Activated naive CD8-positive, alpha-beta T cell treated with anti-CD3 and anti-CD28 coated beads, Interleukin-2, amount 50 U/mL, for 24 hours (primary cell): ENCODE data around the gene PHRF1.
A peak's percentile ranks its signal among the peaks of the same experiment; 100 is the strongest.

Source experiments
- ATAC-seq: fragments of 150-1000 bp; cut with Tn5 transposase; one replicate; pipeline ENCODE4 v1.10.0; 2021
- DNase-seq: peaks from one replicate; pipeline ENCODE4 v3.0.0; 2021
- H3K27ac Mint-ChIP-seq: one replicate; pipeline ENCODE4 v1.8.0; 2021; ENCODE audit warnings: mild to moderate bottlenecking, mixed read lengths
- H3K27me3 Mint-ChIP-seq: one replicate; pipeline ENCODE4 v1.8.0; 2021; ENCODE audit warnings: mixed read lengths
- H3K36me3 Mint-ChIP-seq: one replicate; pipeline ENCODE4 v1.8.0; 2021; ENCODE audit warnings: low read depth, mixed read lengths
- H3K4me1 Mint-ChIP-seq: one replicate; pipeline ENCODE4 v1.8.0; 2021; ENCODE audit warnings: mixed read lengths
- H3K4me3 Mint-ChIP-seq: one replicate; pipeline ENCODE4 v1.8.0; 2021; ENCODE audit warnings: mild to moderate bottlenecking, moderate library complexity, mixed read lengths
- H3K9me3 Mint-ChIP-seq: one replicate; pipeline ENCODE4 v1.8.0; 2021; ENCODE audit warnings: mixed read lengths

PHRF1 gene

GRCh38 chr11:560305-561147 is 15.7 kb upstream of the PHRF1 start, which contains the start of the genes LMNTD2 and RASSF7:
LMNTD2 (minus strand) TSS chr11:560738; CDS start chr11:560716, 22 bp downstream.
RASSF7 (plus strand) TSS chr11:560970; CDS start chr11:561769, 799 bp downstream.
- Mint-ChIP-seq H3K27me3 (peaks cover 9% of the 10 kb centered on the region), H3K27ac (no peak within 1 kb of the TSS), H3K4me1 (peaks cover 11% of the 10 kb centered on the region), H3K4me3 (peak within 1 kb of the TSS; percentile 82), H3K9me3 (no peaks in the 10 kb centered on the region), H3K36me3 (no peaks in the 10 kb centered on the region)
- ATAC-seq (peak; percentile 79), DNase-seq (peak; percentile 98)

- Mint-ChIP-seq H3K27ac (no peak overlapping the region), H3K36me3 (no peaks in the 10 kb centered on the region), H3K9me3 (no peaks in the 10 kb centered on the region), H3K4me3 (peak overlapping the region; percentile 82), H3K27me3 (peaks cover 8% of the 10 kb centered on the region), H3K4me1 (peaks cover 11% of the 10 kb centered on the region)
- ATAC-seq (no peak), DNase-seq (no peak)
Measured at GRCh38 chr11:561148-562003, 14.9 kb upstream of the PHRF1 start.

- H3K9me3 Mint-ChIP-seq, result no peaks in the 10 kb centered on the region
- peaks cover 10% of the 10 kb centered on the region for H3K4me1 Mint-ChIP-seq
- H3K4me3 Mint-ChIP-seq, result no peak overlapping the region
- H3K36me3 Mint-ChIP-seq, result no peaks in the 10 kb centered on the region
- peaks cover 3% of the 10 kb centered on the region for H3K27me3 Mint-ChIP-seq
- no peak overlapping the region for H3K27ac Mint-ChIP-seq
- DNase-seq (no peak), ATAC-seq (no peak)
Measured at GRCh38 chr11:562046-562645, 14.1 kb upstream of the PHRF1 start.

- Mint-ChIP-seq H3K4me1 (peaks cover 13% of the 10 kb centered on the region), H3K9me3 (no peaks in the 10 kb centered on the region), H3K36me3 (no peaks in the 10 kb centered on the region), H3K27ac (no peak overlapping the region), H3K4me3 (no peak overlapping the region), H3K27me3 (no peaks in the 10 kb centered on the region)
- no peak for DNase-seq
- no peak for ATAC-seq
Measured at GRCh38 chr11:563066-563811, 13.0 kb upstream of the PHRF1 start.

- DNase-seq (no peak), ATAC-seq (no peak)
- no peaks in the 10 kb centered on the region for H3K27me3 Mint-ChIP-seq
- no peaks in the 10 kb centered on the region for H3K9me3 Mint-ChIP-seq
- no peaks in the 10 kb centered on the region for H3K36me3 Mint-ChIP-seq
- H3K4me1 Mint-ChIP-seq, result peaks cover 13% of the 10 kb centered on the region
- H3K27ac Mint-ChIP-seq, result no peak overlapping the region
- no peak overlapping the region for H3K4me3 Mint-ChIP-seq
Measured at GRCh38 chr11:563812-564578, 12.3 kb upstream of the PHRF1 start.

- Mint-ChIP-seq H3K36me3 (no peaks in the 10 kb centered on the region), H3K27ac (no peak overlapping the region), H3K4me1 (peaks cover 13% of the 10 kb centered on the region), H3K4me3 (no peak overlapping the region), H3K27me3 (no peaks in the 10 kb centered on the region), H3K9me3 (no peaks in the 10 kb centered on the region)
- ATAC-seq, result no peak
- DNase-seq, result no peak
Measured at GRCh38 chr11:565921-566509, 10.3 kb upstream of the PHRF1 start.

- peak overlapping the region; percentile 75 for H3K27ac Mint-ChIP-seq
- no peaks in the 10 kb centered on the region for H3K36me3 Mint-ChIP-seq
- peak overlapping the region; percentile 84 for H3K4me3 Mint-ChIP-seq
- no peaks in the 10 kb centered on the region for H3K27me3 Mint-ChIP-seq
- no peaks in the 10 kb centered on the region for H3K9me3 Mint-ChIP-seq
- ATAC-seq (no peak), DNase-seq (no peak)
- peaks cover 8% of the 10 kb centered on the region for H3K4me1 Mint-ChIP-seq
Measured at GRCh38 chr11:567011-567628, 9.2 kb upstream of the PHRF1 start.

- H3K27me3 Mint-ChIP-seq, result no peaks in the 10 kb centered on the region
- peaks cover 8% of the 10 kb centered on the region for H3K4me1 Mint-ChIP-seq
- no peaks in the 10 kb centered on the region for H3K9me3 Mint-ChIP-seq
- H3K4me3 Mint-ChIP-seq, result peak overlapping the region; percentile 84
- DNase-seq (no peak), ATAC-seq (no peak)
- H3K36me3 Mint-ChIP-seq, result no peaks in the 10 kb centered on the region
- peak overlapping the region; percentile 75 for H3K27ac Mint-ChIP-seq
Measured at GRCh38 chr11:567629-568292, 8.5 kb upstream of the PHRF1 start.

- H3K4me1 Mint-ChIP-seq, result peaks cover 8% of the 10 kb centered on the region
- ATAC-seq (peak; percentile 94), DNase-seq (peak; percentile 97)
- H3K27ac Mint-ChIP-seq, result peak overlapping the region; percentile 64
- no peaks in the 10 kb centered on the region for H3K36me3 Mint-ChIP-seq
- H3K27me3 Mint-ChIP-seq, result no peaks in the 10 kb centered on the region
- no peaks in the 10 kb centered on the region for H3K9me3 Mint-ChIP-seq
- peak overlapping the region; percentile 80 for H3K4me3 Mint-ChIP-seq
Measured at GRCh38 chr11:568306-569157, 7.7 kb upstream of the PHRF1 start.

GRCh38 chr11:569158-569885 is 6.9 kb upstream of the PHRF1 start:
- Mint-ChIP-seq H3K4me1 (peaks cover 10% of the 10 kb centered on the region), H3K27me3 (peaks cover 1% of the 10 kb centered on the region), H3K36me3 (no peaks in the 10 kb centered on the region), H3K4me3 (peak overlapping the region; percentile 80), H3K9me3 (no peaks in the 10 kb centered on the region), H3K27ac (peak overlapping the region; percentile 64)
- ATAC-seq (no peak), DNase-seq (no peak)

GRCh38 chr11:571802-572185 is 4.5 kb upstream of the PHRF1 start:
- Mint-ChIP-seq H3K27me3 (peaks cover 10% of the 10 kb centered on the region), H3K27ac (no peak overlapping the region), H3K4me1 (peaks cover 18% of the 10 kb centered on the region), H3K4me3 (no peak overlapping the region), H3K36me3 (no peaks in the 10 kb centered on the region), H3K9me3 (no peaks in the 10 kb centered on the region)
- ATAC-seq (no peak), DNase-seq (no peak)
